NCI-H2227 treated with DMSO at 0.1 percent for 48 hours (cell line): ENCODE data around the gene SYS1.

Source experiments
- DNase-seq: peaks from one replicate; lab custom pipeline; 2025; lab: John Stamatoyannopoulos, UW

The SYS1 gene

GRCh38 chr20:45416917-45417316 is 54.0 kb downstream of the SYS1 start:
- no peak for DNase-seq
